GM12878 (cell line): ENCODE measurements around the gene SLC9A8. TPM values are rescaled to one million over a fixed set of nuclear protein-coding genes. Genes with fewer than 3 reads are reported as not detected.

ENCODE experiments used
- ATAC-seq: fragments of 200-7000 bp; cut with Tn5 transposase; 3 replicates; pipeline ENCODE4 v1.9.1; 2020; ENCODE audit warnings: mild to moderate bottlenecking, moderate library complexity
- BruUV-seq: library from RNA; stranded (reverse); fragments of 400-500 nt; replicated peaks from 2 replicates; lab custom pipeline; 2021; lab: Mats Ljungman, UMichigan
- CTCF ChIA-PET: fragments of 300-600 bp; sonication (Branson Sonifier 250); formaldehyde crosslinking; extraction: SDS; loops from one replicate; lab custom pipeline; 2021; ENCODE audit warnings: inconsistent platforms; lab: Yijun Ruan, JAX
- POLR2A ChIA-PET: fragments of 350-600 bp; formaldehyde crosslinking; extraction: SDS; loops from one replicate; lab custom pipeline; 2021; ENCODE audit warnings: inconsistent platforms; lab: Charles Lee
- RAD21 ChIA-PET: fragments of 300-600 bp; sonication (Branson Sonifier 250); formaldehyde crosslinking; loops from one replicate; lab custom pipeline; 2023; ENCODE audit warnings: antibody characterized with exemption; ENCODE audit not compliant: unreplicated experiment; lab: Charles Lee
- SMC1A ChIA-PET: fragments of 300-600 bp; sonication (Branson Sonifier 250); formaldehyde crosslinking; loops from one replicate; lab custom pipeline; 2023; ENCODE audit not compliant: unreplicated experiment, uncharacterized antibody; lab: Charles Lee
- DNase-seq: peaks from one replicate; pipeline ENCODE4 v3.0.0-alpha.2; 2011; ENCODE audit warnings: low read depth, low spot score
- FAIRE-seq: peaks from 3 replicates; lab custom pipeline; 2011; peaks lifted over from hg19 to GRCh38; lab: Jason Lieb, UNC
- H2AFZ ChIP-seq: 2 replicates; pipeline ENCODE4 v1.6.0; 2011; ENCODE audit warnings: low read depth, low read length, control low read depth; ENCODE audit not compliant: control insufficient read depth
- H3K27ac ChIP-seq: 2 replicates; pipeline ENCODE4 v1.5.1; 2011; ENCODE audit warnings: control low read depth; ENCODE audit not compliant: control insufficient read depth, insufficient read depth
- H3K27me3 ChIP-seq, 2 experiments: replicated peaks in 1 of 2; 2 replicates each; pipeline versions ENCODE4 v1.6.0 to v1.6.1; 2011; ENCODE audit warnings: low read length in 1 of 2; ENCODE audit not compliant: control insufficient read depth in 2 of 2, insufficient read depth in 2 of 2
- H3K36me3 ChIP-seq, 2 experiments: 2 replicates each; pipeline ENCODE4 v1.5.1; 2011; ENCODE audit warnings: low read length in 1 of 2; ENCODE audit not compliant: control insufficient read depth in 2 of 2, insufficient read depth in 2 of 2
- H3K4me1 ChIP-seq: 2 replicates; pipeline ENCODE4 v1.6.1; 2011; ENCODE audit warnings: mild to moderate bottlenecking, low read length, moderate library complexity, mixed read lengths; ENCODE audit not compliant: control insufficient read depth, insufficient read depth
- H3K4me2 ChIP-seq: 2 replicates; pipeline ENCODE4 v1.6.0; 2011; ENCODE audit warnings: control low read depth; ENCODE audit not compliant: control insufficient read depth, insufficient read depth
- H3K4me3 ChIP-seq: fragments of 200-600 bp; sonication (generic); 2 replicates; pipeline ENCODE4 v1.5.1; 2016
- H3K79me2 ChIP-seq: 2 replicates; pipeline ENCODE4 v1.6.0; 2011; ENCODE audit warnings: low read length; ENCODE audit not compliant: control insufficient read depth, insufficient read depth
- H3K9ac ChIP-seq: 2 replicates; pipeline ENCODE4 v1.8.0; 2011; ENCODE audit warnings: low read length, control low read depth, mixed read lengths; ENCODE audit not compliant: control insufficient read depth, insufficient read depth
- H3K9me3 ChIP-seq: replicated peaks from 3 replicates; pipeline ENCODE4 v1.5.1; 2011; ENCODE audit warnings: mild to moderate bottlenecking, low read length; ENCODE audit not compliant: control insufficient read depth, insufficient read depth
- H4K20me1 ChIP-seq: 2 replicates; pipeline ENCODE4 v1.6.0; 2011; ENCODE audit not compliant: control insufficient read depth, insufficient read depth
- DPF2 ChIP-seq: fragments of 450-650 bp; IDR thresholded peaks from 2 replicates; pipeline ENCODE4 v1.6.1; 2017; ENCODE audit warnings: mild to moderate bottlenecking
- E4F1 ChIP-seq: fragments of 450-650 bp; IDR thresholded peaks from 2 replicates; pipeline ENCODE4 v1.6.1; 2018; ENCODE audit warnings: borderline replicate concordance, mild to moderate bottlenecking; ENCODE audit not compliant: partially characterized antibody
- ELK1 ChIP-seq: IDR thresholded peaks from 2 replicates; pipeline ENCODE4 v1.6.1; 2012; ENCODE audit warnings: low read depth, low read length, improper control_type of control experiment
- EP300 ChIP-seq, 2 experiments: fragments of 150-350 bp in 1 of 2; IDR thresholded peaks; 2 replicates each; pipeline ENCODE4 v1.6.1; 2011 to 2012; ENCODE audit warnings: low read depth in 2 of 2, low read length in 2 of 2, borderline replicate concordance in 1 of 2, improper control_type of control experiment in 1 of 2, inconsistent platforms in 1 of 2; ENCODE audit not compliant: control insufficient read depth in 1 of 2
- HSF1 ChIP-seq: fragments of 150-350 bp; IDR thresholded peaks from 2 replicates; pipeline ENCODE4 v1.6.1; 2014; ENCODE audit warnings: mild to moderate bottlenecking, low read depth, low read length
- MEF2B ChIP-seq: fragments of 450-650 bp; IDR thresholded peaks from 2 replicates; pipeline ENCODE4 v1.6.1; 2018; ENCODE audit warnings: mild to moderate bottlenecking, moderate library complexity; ENCODE audit not compliant: partially characterized antibody, poor library complexity, severe bottlenecking
- PRDM15 ChIP-seq: fragments of 450-650 bp; formaldehyde crosslinking; IDR thresholded peaks from 2 replicates; pipeline ENCODE4 v1.4.0; 2020; ENCODE audit warnings: mild to moderate bottlenecking, moderate library complexity
- SIN3A ChIP-seq: IDR thresholded peaks from 2 replicates; pipeline ENCODE4 v1.6.1; 2012; ENCODE audit warnings: low read depth, low read length, improper control_type of control experiment
- TAF1 ChIP-seq: IDR thresholded peaks from 2 replicates; pipeline ENCODE4 v1.6.1; 2011; ENCODE audit warnings: mild to moderate bottlenecking, low read depth, low read length, borderline replicate concordance
- TBL1XR1 ChIP-seq: IDR thresholded peaks from 2 replicates; pipeline ENCODE4 v1.6.1; 2012; ENCODE audit warnings: low read depth, low read length, improper control_type of control experiment
- USF1 ChIP-seq: IDR thresholded peaks from 2 replicates; pipeline ENCODE4 v1.6.1; 2011; ENCODE audit warnings: borderline replicate concordance, low read depth, mild to moderate bottlenecking, moderate library complexity, mixed read lengths, low read length; ENCODE audit not compliant: insufficient read depth; ENCODE audit errors: extremely low read length
- YBX1 ChIP-seq: fragments of 450-650 bp; IDR thresholded peaks from 2 replicates; pipeline ENCODE4 v1.6.1; 2016; ENCODE audit warnings: antibody characterized with exemption
- ZNF24 ChIP-seq: fragments of 450-650 bp; IDR thresholded peaks from 2 replicates; pipeline ENCODE4 v1.6.1; 2017; ENCODE audit warnings: antibody characterized with exemption, mild to moderate bottlenecking
- WGBS: methylation state at CpG from one replicate; pipeline ENCODE4 v1.1.6; 2016; ENCODE audit warnings: low lambda C conversion rate; ENCODE audit not compliant: insufficient replicate concordance, insufficient coverage; ENCODE audit errors: missing lambda C conversion rate; 5-methylcytosine and 5-hydroxymethylcytosine counted together
- in situ Hi-C: fragments of 300-500 bp; cut with MboI; formaldehyde crosslinking; loops from 9 replicates; pipeline ENCODE4 v1.14.3; 2018; ENCODE audit warnings: mixed read lengths
- intact Hi-C: fragments of 100-400 bp; cut with micrococcal nuclease; formaldehyde crosslinking; loops from one replicate; pipeline ENCODE4 v1.14.2; 2022; ENCODE audit not compliant: unreplicated experiment
- polyA plus RNA-seq, 11 experiments: library from polyadenylated mRNA; depleted of rRNA in 4 of 11; unstranded in 6 of 11; stranded (reverse) in 5 of 11; fragments of >200 nt; fragmentation: Nextera tagmentation in 4 of 11; fragmentation: Illumina TruSeq in 1 of 11; extraction: Ambion mirVana in 4 of 11; extraction: Trizol in 1 of 11; gene quantifications; 1 replicate in 1 of 11; 2 replicates in 10 of 11; pipeline versions ENCODE4 v1.2.1 to v1.2.3, GENCODE V29; 2011 to 2016; ENCODE audit warnings: inconsistent platforms in 2 of 11, missing spikeins in 2 of 11, low read depth in 1 of 11
- total RNA-seq, 4 experiments: library from RNA; depleted of rRNA in 3 of 4; stranded (reverse); fragments of >200 nt in 3 of 4; fragmentation: Illumina TruSeq in 1 of 4; extraction: Trizol in 1 of 4; gene quantifications; 2 replicates each; pipeline versions ENCODE4 v1.2.1 to v1.2.3, GENCODE V29; 2013 to 2021

Gene SLC9A8
- total and polyA plus RNA-seq, 10 of the 15 experiments (the other 5 are each of a cell fraction or from before 2014, with no cell fraction given) = 0.40 to 15.5 (median 6.5) TPM

- Histone ChIP-seq H3K27me3 (no peaks in the 10 kb centered on the region), H3K9ac (no peak overlapping the region), H3K9me3 (no peaks in the 10 kb centered on the region), H3K36me3 (no peaks in the 10 kb centered on the region), H3K4me3 (no peak overlapping the region), H3K79me2 (peaks cover 21% of the 10 kb centered on the region), H4K20me1 (no peaks in the 10 kb centered on the region), H3K4me2 (no peak overlapping the region), H2AFZ (no peak overlapping the region), H3K4me1 (peaks cover 8% of the 10 kb centered on the region), H3K27ac (no peak overlapping the region)
- FAIRE-seq (no peak), ATAC-seq (no peak), DNase-seq (no peak)
- in situ Hi-C loops (no loop called here), intact Hi-C loops (no loop called here)
- ChIA-PET RAD21 (no interaction called here), CTCF (no interaction called here), POLR2A (interaction anchor here (0.6 kb wide), 1 partner anchor 809 kb away, joined by 3 read pairs; no protein-coding TSS in a partner anchor), SMC1A (no interaction called here)
- no TSS peak for BruUV-seq
- 95% methylated on average over 3 of the region's 3 CpGs for WGBS
- TF ChIP-seq ELK1 = no peak
- TF ChIP-seq HSF1 = no peak
- TF ChIP-seq E4F1 = no peak
- TF ChIP-seq USF1 = no peak
- no peak for TF ChIP-seq EP300 (IDR thresholded peaks at IDR 0.05; ENCODE audit: borderline replicate concordance in 1 of 2, control insufficient read depth in 1 of 2, low read depth in 2 of 2, low read length in 2 of 2)
- TF ChIP-seq MEF2B = no peak
- TF ChIP-seq SIN3A = no peak
- no peak for TF ChIP-seq ZNF24
- no peak for TF ChIP-seq TBL1XR1
- TF ChIP-seq DPF2 = no peak
- no peak for TF ChIP-seq TAF1
- TF ChIP-seq YBX1 = no peak
- TF ChIP-seq PRDM15 = no peak
Observed at GRCh38 chr20:49918446-49918845, 105.8 kb downstream of the SLC9A8 start.
